WTC11 (cell line): ENCODE data around the gene DEPDC1B. TPM values are rescaled to one million over a fixed set of nuclear protein-coding genes. Genes with fewer than 3 reads are reported as not detected.

ENCODE experiments used
- ATF1 ChIP-seq: sonication (generic); formaldehyde crosslinking; IDR thresholded peaks from 2 replicates; pipeline ENCODE4 v1.8.1; 2023; ENCODE audit warnings: mild to moderate bottlenecking, moderate library complexity, missing genetic modification reagents
- CBFB ChIP-seq: sonication (generic); formaldehyde crosslinking; IDR thresholded peaks from 2 replicates; pipeline ENCODE4 v1.8.1; 2022; ENCODE audit warnings: mild to moderate bottlenecking, low read depth, missing genetic modification reagents
- CREB1 ChIP-seq: sonication (generic); formaldehyde crosslinking; IDR thresholded peaks from 2 replicates; pipeline ENCODE4 v1.8.0; 2023; ENCODE audit warnings: mild to moderate bottlenecking, missing genetic modification reagents
- CREM ChIP-seq: sonication (generic); formaldehyde crosslinking; IDR thresholded peaks from 2 replicates; pipeline ENCODE4 v1.8.1; 2022; ENCODE audit warnings: mild to moderate bottlenecking, missing genetic modification reagents, moderate library complexity
- EMX1 ChIP-seq: fragments of 250-450 bp; sonication (Bioruptor Pico); IDR thresholded peaks from 2 replicates; pipeline ENCODE4 v1.8.0; 2021; ENCODE audit warnings: mild to moderate bottlenecking
- ERG ChIP-seq: fragments of 250-450 bp; sonication (Bioruptor Pico); IDR thresholded peaks from 2 replicates; pipeline ENCODE4 v1.8.0; 2021; ENCODE audit warnings: mild to moderate bottlenecking
- FOXP1 ChIP-seq: sonication (generic); formaldehyde crosslinking; IDR thresholded peaks from 2 replicates; pipeline ENCODE4 v1.8.0; 2022; ENCODE audit warnings: missing genetic modification reagents, mild to moderate bottlenecking, moderate library complexity, borderline replicate concordance
- FOXP4 ChIP-seq: sonication (generic); formaldehyde crosslinking; IDR thresholded peaks from 2 replicates; pipeline ENCODE4 v1.8.0; 2022; ENCODE audit warnings: mild to moderate bottlenecking, missing genetic modification reagents
- GTF2I ChIP-seq: fragments of 250-450 bp; sonication (Bioruptor Pico); conservative IDR thresholded peaks from 2 replicates; pipeline ENCODE4 v1.4.0; 2021; ENCODE audit warnings: mild to moderate bottlenecking
- HMGA2 ChIP-seq: fragments of 250-450 bp; sonication (Bioruptor Pico); IDR thresholded peaks from 2 replicates; pipeline ENCODE4 v1.4.0; 2021; ENCODE audit warnings: mild to moderate bottlenecking, moderate library complexity
- IRF2 ChIP-seq: sonication (generic); formaldehyde crosslinking; IDR thresholded peaks from 2 replicates; pipeline ENCODE4 v1.8.0; 2022; ENCODE audit warnings: low read depth, missing genetic modification reagents, borderline replicate concordance
- MXD4 ChIP-seq: fragments of 250-450 bp; sonication (Bioruptor Pico); IDR thresholded peaks from 2 replicates; pipeline ENCODE4 v1.8.0; 2021; ENCODE audit warnings: mild to moderate bottlenecking, moderate library complexity, borderline replicate concordance
- MYBL2 ChIP-seq: sonication (generic); formaldehyde crosslinking; IDR thresholded peaks from 2 replicates; pipeline ENCODE4 v1.8.1; 2023; ENCODE audit warnings: mild to moderate bottlenecking, moderate library complexity, missing genetic modification reagents
- OVOL2 ChIP-seq: fragments of 250-450 bp; sonication (Bioruptor Pico); IDR thresholded peaks from 2 replicates; pipeline ENCODE4 v1.9.0; 2021; ENCODE audit warnings: mild to moderate bottlenecking, borderline replicate concordance
- PRDM15 ChIP-seq: sonication (generic); formaldehyde crosslinking; IDR thresholded peaks from 2 replicates; pipeline ENCODE4 v1.8.0; 2022; ENCODE audit warnings: missing genetic modification reagents
- RELA ChIP-seq: sonication (generic); formaldehyde crosslinking; IDR thresholded peaks from 2 replicates; pipeline ENCODE4 v1.8.1; 2022; ENCODE audit warnings: missing genetic modification reagents, mild to moderate bottlenecking, borderline replicate concordance
- RORB ChIP-seq: fragments of 250-450 bp; sonication (Bioruptor Pico); IDR thresholded peaks from 2 replicates; pipeline ENCODE4 v1.9.0; 2021; ENCODE audit warnings: mild to moderate bottlenecking
- SMAD4 ChIP-seq: sonication (generic); formaldehyde crosslinking; IDR thresholded peaks from 2 replicates; pipeline ENCODE4 v1.8.0; 2022; ENCODE audit warnings: mild to moderate bottlenecking, missing genetic modification reagents
- SOX15 ChIP-seq: fragments of 250-450 bp; sonication (Bioruptor Pico); IDR thresholded peaks from 2 replicates; pipeline ENCODE4 v1.9.0; 2021; ENCODE audit warnings: mild to moderate bottlenecking
- SP1 ChIP-seq: sonication (generic); formaldehyde crosslinking; conservative IDR thresholded peaks from 2 replicates; pipeline ENCODE4 v1.8.1; 2022; ENCODE audit warnings: missing genetic modification reagents
- TEAD1 ChIP-seq: sonication (generic); formaldehyde crosslinking; IDR thresholded peaks from 2 replicates; pipeline ENCODE4 v1.8.0; 2022; ENCODE audit warnings: mild to moderate bottlenecking, missing genetic modification reagents
- USF1 ChIP-seq: sonication (generic); formaldehyde crosslinking; IDR thresholded peaks from 2 replicates; pipeline ENCODE4 v1.8.0; 2022; ENCODE audit warnings: mild to moderate bottlenecking, missing genetic modification reagents
- USF2 ChIP-seq: sonication (generic); formaldehyde crosslinking; IDR thresholded peaks from 2 replicates; pipeline ENCODE4 v1.8.1; 2023; ENCODE audit warnings: mild to moderate bottlenecking, missing genetic modification reagents, moderate library complexity
- ZNF232 ChIP-seq: sonication (generic); formaldehyde crosslinking; IDR thresholded peaks from 2 replicates; pipeline ENCODE4 v1.8.0; 2022; ENCODE audit warnings: mild to moderate bottlenecking, missing genetic modification reagents
- ZNF263 ChIP-seq: sonication (generic); formaldehyde crosslinking; IDR thresholded peaks from 2 replicates; pipeline ENCODE4 v1.8.1; 2022; ENCODE audit warnings: low read depth, mild to moderate bottlenecking, moderate library complexity, missing genetic modification reagents
- ZNF317 ChIP-seq: sonication (generic); formaldehyde crosslinking; IDR thresholded peaks from 2 replicates; pipeline ENCODE4 v1.8.1; 2023; ENCODE audit warnings: low read depth, mild to moderate bottlenecking, moderate library complexity, missing genetic modification reagents, borderline replicate concordance
- ZNF512 ChIP-seq: sonication (generic); formaldehyde crosslinking; IDR thresholded peaks from 2 replicates; pipeline ENCODE4 v1.8.1; 2022; ENCODE audit warnings: missing genetic modification reagents, borderline replicate concordance
- ZNF671 ChIP-seq: fragments of 250-450 bp; sonication (Bioruptor Pico); IDR thresholded peaks from 2 replicates; pipeline ENCODE4 v1.8.0; 2021; ENCODE audit warnings: mild to moderate bottlenecking
- ZSCAN18 ChIP-seq: fragments of 250-450 bp; sonication (Bioruptor Pico); IDR thresholded peaks from 2 replicates; pipeline ENCODE4 v2.1.2; 2022; ENCODE audit warnings: mild to moderate bottlenecking, moderate library complexity
- total RNA-seq: library from RNA; stranded (reverse); gene quantifications from 3 replicates; pipeline ENCODE4 v1.2.3, GENCODE V29; 2021

The DEPDC1B gene
- total RNA-seq, 1 experiment from 2014 or later = 55.1 TPM

GRCh38 chr5:60699609-60700415 is at the start of gene DEPDC1B (continued):
- 0 out of 2 replicates have a peak, but pooled peaks have one; percentile 85 for TF ChIP-seq ATF1
- no peak; the same call in none of the 2 replicates for TF ChIP-seq TEAD1 (CRISPR knock-in tag)
- no peak for TF ChIP-seq SOX15 (CRISPR knock-in tag)
- no peak for TF ChIP-seq HMGA2
- TF ChIP-seq ZNF263 (CRISPR knock-in tag) = no peak
- 0 out of 2 replicates have a peak, but pooled peaks have one; percentile 58 for TF ChIP-seq SMAD4
- no peak for TF ChIP-seq ZNF671 (CRISPR knock-in tag)
- TF ChIP-seq SP1 (CRISPR knock-in tag) = peak; percentile 57
- TF ChIP-seq PRDM15 = no peak
- peak; percentile 93 for TF ChIP-seq FOXP1 (CRISPR knock-in tag)
- TF ChIP-seq OVOL2 (CRISPR knock-in tag) = no peak
- TF ChIP-seq MYBL2 = peak; percentile 100
- TF ChIP-seq RELA (CRISPR knock-in tag) = peak; percentile 78
- no peak for TF ChIP-seq ZNF512 (CRISPR knock-in tag)
- no peak for TF ChIP-seq ERG (CRISPR knock-in tag)
- peak; percentile 89 for TF ChIP-seq ZNF232 (CRISPR knock-in tag)
- TF ChIP-seq MXD4 (CRISPR knock-in tag) = no peak
- no peak for TF ChIP-seq GTF2I (CRISPR knock-in tag)
- peak; percentile 91 for TF ChIP-seq CREM (CRISPR knock-in tag)
- peak; percentile 83; the same call in 1 of the 2 replicates for TF ChIP-seq CREB1
- no peak for TF ChIP-seq RORB (CRISPR knock-in tag)
- TF ChIP-seq IRF2 = no peak
- TF ChIP-seq USF2 = peak; percentile 18; the same call in 1 of the 2 replicates
- no peak for TF ChIP-seq CBFB (CRISPR knock-in tag)
- TF ChIP-seq ZSCAN18 (CRISPR knock-in tag) = no peak
- peak; percentile 35 for TF ChIP-seq FOXP4 (CRISPR knock-in tag)
- peak; percentile 62; the same call in 1 of the 2 replicates for TF ChIP-seq USF1
- TF ChIP-seq EMX1 (CRISPR knock-in tag) = no peak
- 0 out of 2 replicates have a peak, but pooled peaks have one; percentile 35 for TF ChIP-seq ZNF317 (CRISPR knock-in tag)
